ENCODE results near the gene AQP5. TPM values are rescaled to one million over a fixed set of nuclear protein-coding genes. Genes with fewer than 3 reads are reported as not detected.

The AQP5 gene
- total RNA-seq, 1 experiment from 2014 or later, result 0.31 TPM

DNA sequence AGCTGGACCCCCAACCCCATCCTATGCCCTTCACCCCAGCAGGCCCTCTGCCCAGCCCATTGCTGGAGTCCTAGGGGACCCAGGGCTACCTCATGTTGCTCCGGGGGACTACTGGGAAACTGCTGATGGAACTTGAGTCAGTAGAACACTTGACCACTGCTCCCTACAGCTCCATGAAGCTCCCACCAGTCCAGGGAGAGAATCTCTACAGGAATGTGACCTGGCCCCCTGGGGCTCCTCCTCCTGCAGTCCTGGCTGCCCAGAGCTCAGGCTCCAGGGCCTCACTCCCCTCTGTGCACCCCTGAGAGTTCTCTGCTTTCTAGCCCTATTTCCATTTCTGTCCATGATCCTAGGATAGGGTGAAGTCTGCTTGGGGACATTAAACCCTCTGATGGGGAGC is 22.0 kb upstream of the AQP5 start:
- POLR2A ChIA-PET (ENCODE audit: unreplicated experiment), result no interaction called here
- CTCF ChIA-PET, result no interaction called here
- H3K4me2 ChIP-seq, result no peak overlapping the region
- no peak overlapping the region for H2AFZ ChIP-seq
- H4K20me1 ChIP-seq (ENCODE audit: insufficient read depth), result no peaks in the 10 kb centered on the region
- no peaks in the 10 kb centered on the region for H3K27me3 ChIP-seq (ENCODE audit: insufficient read depth, low read depth)
- no peak overlapping the region for H3K4me3 ChIP-seq
- no peak for DNase-seq
- no peak for TF ChIP-seq EZH2 (IDR thresholded peaks at IDR 0.05; ENCODE audit: low read depth)
- TF ChIP-seq, protein P1, sequence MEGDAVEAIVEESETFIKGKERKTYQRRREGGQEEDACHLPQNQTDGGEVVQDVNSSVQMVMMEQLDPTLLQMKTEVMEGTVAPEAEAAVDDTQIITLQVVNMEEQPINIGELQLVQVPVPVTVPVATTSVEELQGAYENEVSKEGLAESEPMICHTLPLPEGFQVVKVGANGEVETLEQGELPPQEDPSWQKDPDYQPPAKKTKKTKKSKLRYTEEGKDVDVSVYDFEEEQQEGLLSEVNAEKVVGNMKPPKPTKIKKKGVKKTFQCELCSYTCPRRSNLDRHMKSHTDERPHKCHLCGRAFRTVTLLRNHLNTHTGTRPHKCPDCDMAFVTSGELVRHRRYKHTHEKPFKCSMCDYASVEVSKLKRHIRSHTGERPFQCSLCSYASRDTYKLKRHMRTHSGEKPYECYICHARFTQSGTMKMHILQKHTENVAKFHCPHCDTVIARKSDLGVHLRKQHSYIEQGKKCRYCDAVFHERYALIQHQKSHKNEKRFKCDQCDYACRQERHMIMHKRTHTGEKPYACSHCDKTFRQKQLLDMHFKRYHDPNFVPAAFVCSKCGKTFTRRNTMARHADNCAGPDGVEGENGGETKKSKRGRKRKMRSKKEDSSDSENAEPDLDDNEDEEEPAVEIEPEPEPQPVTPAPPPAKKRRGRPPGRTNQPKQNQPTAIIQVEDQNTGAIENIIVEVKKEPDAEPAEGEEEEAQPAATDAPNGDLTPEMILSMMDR (conservative IDR thresholded peaks at IDR 0.05), result no peak
- no peaks in the 10 kb centered on the region for H3K9me3 ChIP-seq (ENCODE audit: insufficient read depth, low read depth)
- no TSS peak for BruUV-seq (replicated peaks)
- intact Hi-C loops (cut with micrococcal nuclease; ENCODE audit: unreplicated experiment), result loop anchor here (2.0 kb wide), 1 partner anchor 71 kb away; no protein-coding TSS in a partner anchor
- H3K9me2 ChIP-seq (ENCODE audit: insufficient read depth), result no peaks in the 10 kb centered on the region
- no peaks in the 10 kb centered on the region for H3K79me2 ChIP-seq (ENCODE audit: low read depth)
- peaks cover 10% of the 10 kb centered on the region for H3F3A ChIP-seq (ENCODE audit: insufficient read depth, low read depth)
- peaks cover 15% of the 10 kb centered on the region for H3K4me1 ChIP-seq (replicated peaks; ENCODE audit: insufficient read depth)
- H3K27ac ChIP-seq, result no peak overlapping the region
- H3K36me3 ChIP-seq (ENCODE audit: low read depth), result no peaks in the 10 kb centered on the region

DNA sequence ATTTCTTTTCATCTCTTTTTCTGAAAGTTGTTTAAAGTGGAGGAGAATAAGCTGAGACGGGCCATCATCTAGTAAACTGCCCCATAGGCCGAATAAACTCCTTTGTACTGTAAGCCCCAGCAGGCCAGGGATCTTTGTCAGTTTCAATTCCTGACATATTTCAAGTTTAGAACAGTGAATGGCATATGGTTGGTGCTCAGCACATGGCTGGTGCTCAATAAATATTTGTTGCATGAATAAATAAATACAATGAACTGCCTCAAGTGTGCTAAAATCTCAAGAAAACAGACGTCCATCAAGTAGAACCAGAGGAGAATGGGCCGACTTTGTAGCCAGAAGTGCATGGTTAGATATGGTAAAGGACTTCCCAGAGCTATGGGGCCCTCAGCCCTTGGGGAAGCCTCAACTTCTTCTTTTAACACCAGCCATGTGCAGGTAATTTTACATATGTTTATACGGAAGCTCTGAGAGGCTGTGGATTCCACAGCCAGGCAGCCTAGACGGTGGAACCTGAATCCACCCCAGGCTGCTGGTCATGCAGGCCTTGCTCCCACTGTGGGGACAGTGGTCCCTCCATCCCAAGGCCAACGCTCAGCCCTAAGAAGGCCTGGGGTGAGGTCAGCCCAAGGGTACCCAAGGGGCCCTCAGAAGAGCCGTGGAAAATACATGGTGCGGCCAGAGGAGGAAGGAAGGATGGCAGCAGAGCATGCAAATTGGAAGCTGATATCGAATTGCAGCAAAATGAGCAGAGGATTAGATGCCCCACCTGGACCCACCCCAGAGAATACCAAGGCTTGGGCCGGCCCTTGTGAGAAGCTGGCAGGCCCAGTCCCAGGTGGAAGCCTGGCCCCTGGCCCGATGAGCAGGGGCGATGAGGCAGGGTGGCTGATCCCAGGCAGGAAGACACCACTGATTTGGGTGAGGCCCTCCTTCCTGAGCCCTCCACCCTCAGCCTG is 19.8 kb upstream of the AQP5 start:
- ChIA-PET POLR2A (ENCODE audit: unreplicated experiment) (no interaction called here), CTCF (interaction anchor here (1.0 kb wide), 1 partner anchor 13 kb away, joined by 3 read pairs; no protein-coding TSS in a partner anchor)
- Histone ChIP-seq H3F3A (ENCODE audit: insufficient read depth, low read depth) (peaks cover 17% of the 10 kb centered on the region; the same call in 1 of the 2 replicates), H3K9me3 (ENCODE audit: insufficient read depth, low read depth) (no peaks in the 10 kb centered on the region), H3K79me2 (ENCODE audit: low read depth) (no peaks in the 10 kb centered on the region), H3K27ac (no peak overlapping the region), H3K27me3 (ENCODE audit: insufficient read depth, low read depth) (no peaks in the 10 kb centered on the region), H3K36me3 (ENCODE audit: low read depth) (no peaks in the 10 kb centered on the region), H4K20me1 (ENCODE audit: insufficient read depth) (no peaks in the 10 kb centered on the region), H3K9me2 (ENCODE audit: insufficient read depth) (no peaks in the 10 kb centered on the region), H3K4me2 (peak overlapping the region; percentile 59; the same call in 1 of the 2 replicates), H2AFZ (no peak overlapping the region), H3K4me1 (replicated peaks; ENCODE audit: insufficient read depth) (peaks cover 29% of the 10 kb centered on the region), H3K4me3 (no peak overlapping the region)
- intact Hi-C loops (cut with micrococcal nuclease; ENCODE audit: unreplicated experiment), result no loop called here
- no peak for DNase-seq
- no TSS peak for BruUV-seq (replicated peaks)
- TF ChIP-seq, protein P1 (conservative IDR thresholded peaks at IDR 0.05), result no peak
- no peak for TF ChIP-seq EZH2 (IDR thresholded peaks at IDR 0.05; ENCODE audit: low read depth)

DNA sequence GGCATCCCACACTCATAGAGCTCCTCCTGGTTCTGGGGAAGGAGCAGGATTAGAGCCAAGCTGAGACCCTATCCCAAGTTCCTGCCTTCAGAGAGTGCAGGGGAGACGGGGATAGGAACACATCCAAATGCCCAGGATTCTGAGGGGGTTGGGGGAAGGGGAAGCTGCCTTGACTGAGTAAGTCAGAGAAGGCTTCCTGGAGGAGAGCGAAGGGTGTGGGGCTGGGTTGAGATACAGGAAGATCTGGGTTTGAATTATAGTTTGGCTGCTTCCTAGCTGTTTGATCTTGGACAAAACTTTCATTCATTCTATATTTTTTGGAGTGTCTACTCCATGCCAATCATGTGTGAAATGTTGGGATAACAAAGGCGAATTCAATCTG is 19.2 kb upstream of the AQP5 start:
- H3K27ac ChIP-seq, result no peak overlapping the region
- H3K4me3 ChIP-seq, result no peak overlapping the region
- POLR2A ChIA-PET (ENCODE audit: unreplicated experiment), result no interaction called here

More for the DNA sequence above, 19.2 kb upstream of the AQP5 start:
- Histone ChIP-seq H3K4me1 (replicated peaks; ENCODE audit: insufficient read depth) (peaks cover 29% of the 10 kb centered on the region), H4K20me1 (ENCODE audit: insufficient read depth) (no peaks in the 10 kb centered on the region), H3K79me2 (ENCODE audit: low read depth) (no peaks in the 10 kb centered on the region), H3F3A (ENCODE audit: insufficient read depth, low read depth) (peaks cover 17% of the 10 kb centered on the region; the same call in 1 of the 2 replicates), H3K9me2 (ENCODE audit: insufficient read depth) (no peaks in the 10 kb centered on the region), H2AFZ (no peak overlapping the region), H3K4me2 (peak overlapping the region; percentile 59), H3K36me3 (ENCODE audit: low read depth) (no peaks in the 10 kb centered on the region), H3K27me3 (ENCODE audit: insufficient read depth, low read depth) (no peaks in the 10 kb centered on the region), H3K9me3 (ENCODE audit: insufficient read depth, low read depth) (no peaks in the 10 kb centered on the region)
- BruUV-seq (replicated peaks), result no TSS peak
- no peak for DNase-seq
- intact Hi-C loops (cut with micrococcal nuclease; ENCODE audit: unreplicated experiment), result no loop called here
- CTCF ChIA-PET, result interaction anchor here (1.0 kb wide), 1 partner anchor 13 kb away, joined by 3 read pairs; no protein-coding TSS in a partner anchor
- TF ChIP-seq, protein P1 (conservative IDR thresholded peaks at IDR 0.05), result no peak
- no peak for TF ChIP-seq EZH2 (IDR thresholded peaks at IDR 0.05; ENCODE audit: low read depth)

All from PC-9 (cell line).